ENCODE measurements around the gene OR52K2.
"Not testable (repeated sequence)": the region's sequence is repeated elsewhere in the genome, so short reads cannot be mapped to it uniquely, and the experiment has no call there.

The OR52K2 gene

DNA sequence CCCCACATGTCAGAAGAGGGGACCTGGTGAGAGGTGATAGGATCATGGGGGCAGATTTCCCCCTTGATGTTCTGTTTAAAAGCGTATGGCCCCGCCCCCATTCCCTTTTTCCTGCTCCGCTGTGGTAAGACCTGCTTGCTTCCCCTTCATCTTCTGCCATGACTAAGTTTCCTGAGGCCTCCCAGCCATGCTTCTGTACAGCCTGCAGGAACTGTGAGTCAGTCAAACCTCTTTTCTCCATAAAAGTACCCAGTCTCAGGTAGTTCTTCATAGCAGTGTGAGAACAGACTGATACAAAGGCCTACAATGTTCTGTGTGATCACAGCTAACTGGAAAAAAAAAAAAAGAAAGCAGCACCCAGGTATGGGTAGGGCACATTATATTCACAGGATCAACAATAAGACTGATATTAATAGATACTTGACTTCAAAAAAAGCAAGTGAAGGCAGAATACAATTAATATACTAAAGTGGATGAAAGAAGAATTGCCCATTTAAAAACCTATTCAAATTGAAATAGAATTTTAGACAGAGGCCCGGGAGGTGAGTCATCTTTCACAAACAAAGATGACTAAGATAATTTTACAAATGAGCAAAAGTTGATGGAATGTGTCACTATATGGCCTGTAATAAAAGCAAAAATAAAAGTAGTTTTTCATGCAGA is 31.6 kb downstream of the OR52K2 start:
- no peak for DNase-seq (ENCODE audit: low read depth)

DNA sequence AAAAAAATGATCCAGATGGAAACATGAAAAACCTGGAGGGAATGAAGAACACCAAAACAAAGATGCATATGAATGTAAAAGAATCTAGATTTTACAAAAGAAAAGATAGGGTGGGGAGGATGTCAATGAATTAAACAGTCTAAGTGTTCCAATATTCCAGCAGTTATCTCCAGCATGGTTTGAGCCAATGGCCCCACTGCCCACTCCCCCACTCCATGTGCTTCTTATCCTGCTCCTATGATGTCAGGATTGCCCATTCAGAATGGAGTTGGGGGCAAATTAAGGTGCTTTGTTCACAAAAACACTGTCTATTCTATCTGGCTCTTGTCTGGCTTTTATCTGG is 32.1 kb downstream of the OR52K2 start:
- DNase-seq (ENCODE audit: low read depth) = no peak

DNA sequence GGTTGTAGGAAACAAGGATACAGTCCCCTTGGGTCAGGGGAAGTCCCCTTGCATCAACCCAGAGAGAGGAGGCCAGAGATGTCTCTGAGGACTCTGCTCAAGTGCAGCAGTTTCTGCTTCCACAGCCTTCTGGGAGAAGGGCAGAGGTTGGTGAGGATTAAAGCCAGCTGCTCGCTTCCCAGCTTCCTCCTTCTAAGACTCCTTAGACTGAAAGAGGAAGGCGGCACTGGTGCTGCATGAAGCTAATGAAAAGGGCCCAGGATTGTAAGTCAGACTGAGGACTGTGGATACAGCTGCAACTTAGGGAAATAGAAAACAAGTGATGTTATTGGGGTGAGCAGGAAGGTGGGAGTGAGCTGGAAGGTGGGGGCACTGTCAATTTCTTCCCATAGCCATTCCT is 33.4 kb downstream of the OR52K2 start, which contains the start of gene OR52K1:
OR52K1 (plus strand) TSS at position 202 of the 400 bp plus-strand sequence. CDS start 6,255 bp downstream, outside the sequence.
- DNase-seq (ENCODE audit: low read depth) = no peak

DNA sequence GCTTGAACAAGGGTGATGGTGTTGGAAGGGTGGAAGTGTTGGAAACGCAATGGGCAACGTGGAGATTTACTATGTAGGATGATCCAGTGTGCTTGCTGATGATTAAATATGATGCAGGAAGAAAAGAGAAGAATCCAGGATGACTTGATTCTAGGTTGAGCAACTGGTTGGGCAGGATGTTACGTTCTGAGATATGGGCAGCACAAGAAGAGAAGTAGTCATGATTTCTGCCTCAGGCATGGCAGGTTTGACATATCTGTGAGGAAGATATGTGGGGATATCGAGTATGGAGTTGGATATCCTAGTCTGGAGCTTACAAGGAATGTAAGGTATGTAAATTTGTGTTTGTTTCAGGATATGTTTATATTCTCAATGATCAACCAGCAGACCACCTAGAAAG is 35.2 kb downstream of the OR52K2 start:
- DNase-seq (ENCODE audit: low read depth) = no peak

DNA sequence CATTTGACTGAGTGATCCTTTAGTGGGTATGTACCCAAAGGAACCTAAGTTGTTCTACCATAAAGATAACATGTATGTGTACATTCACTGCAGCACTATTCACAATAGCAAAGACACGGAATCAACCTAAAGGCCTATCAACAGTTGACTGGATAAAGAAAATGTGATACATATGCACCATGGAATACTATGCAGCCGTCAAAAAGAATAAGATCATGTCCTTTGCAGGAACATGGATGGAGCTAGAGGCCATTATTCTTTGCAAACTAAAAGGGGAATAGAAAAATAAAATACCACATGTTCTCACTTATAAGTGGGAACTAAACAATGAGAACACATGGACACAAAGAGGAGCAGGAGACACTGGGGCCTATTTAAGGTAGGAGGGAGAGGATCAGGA is 42.3 kb downstream of the OR52K2 start:
- not testable (repeated sequence) for DNase-seq (ENCODE audit: low read depth)

DNA sequence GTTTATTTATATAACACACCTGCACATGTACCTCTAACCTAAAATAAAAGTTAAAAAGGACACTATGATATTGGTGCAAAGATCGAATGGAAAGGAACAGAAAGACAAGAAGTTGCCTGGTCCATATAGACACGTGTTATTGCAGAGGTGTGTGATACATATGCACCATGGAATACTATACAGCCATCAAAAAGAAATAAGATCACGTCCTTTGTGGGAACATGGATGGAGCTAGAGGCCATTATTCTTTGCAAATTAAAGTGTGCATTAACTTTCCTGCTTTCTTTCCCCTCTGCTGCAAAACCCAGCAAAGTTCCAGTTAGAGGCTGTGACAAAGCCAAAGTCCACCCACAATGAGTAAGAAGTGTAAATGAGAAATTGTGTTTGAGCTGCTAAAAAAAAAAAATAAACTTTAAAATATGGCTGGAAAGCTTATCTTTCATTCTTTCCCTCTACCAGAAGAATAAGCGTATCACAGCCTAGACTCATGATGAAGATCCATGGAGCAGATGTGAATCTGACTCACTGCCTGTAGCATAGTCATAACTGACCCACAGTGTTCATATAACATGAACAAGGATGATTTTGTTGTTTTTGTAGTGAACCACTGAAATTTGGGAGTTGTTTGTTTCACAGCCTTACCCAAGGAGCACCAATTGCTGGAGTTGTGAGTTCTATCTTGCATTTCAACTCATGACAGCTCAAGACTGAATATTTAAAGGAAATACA is 42.9 kb downstream of the OR52K2 start:
- no peak for DNase-seq (ENCODE audit: low read depth)

DNA sequence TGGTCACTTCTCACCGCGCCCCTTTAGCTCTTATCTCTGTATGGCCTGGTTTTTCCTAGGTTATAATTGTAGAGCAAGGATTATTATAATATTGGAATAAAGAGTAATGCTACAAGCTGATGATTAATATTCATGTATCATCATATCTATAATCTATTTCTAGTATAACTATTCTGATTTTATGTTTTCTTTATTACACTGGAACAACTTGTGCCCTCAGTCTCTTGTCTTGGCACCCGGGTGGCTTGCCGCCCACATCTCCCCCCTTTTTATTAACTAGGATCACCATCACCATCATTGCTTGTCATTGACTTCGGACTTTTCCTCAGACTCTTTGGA is 44.4 kb downstream of the OR52K2 start:
- DNase-seq (ENCODE audit: low read depth) = no peak

DNA sequence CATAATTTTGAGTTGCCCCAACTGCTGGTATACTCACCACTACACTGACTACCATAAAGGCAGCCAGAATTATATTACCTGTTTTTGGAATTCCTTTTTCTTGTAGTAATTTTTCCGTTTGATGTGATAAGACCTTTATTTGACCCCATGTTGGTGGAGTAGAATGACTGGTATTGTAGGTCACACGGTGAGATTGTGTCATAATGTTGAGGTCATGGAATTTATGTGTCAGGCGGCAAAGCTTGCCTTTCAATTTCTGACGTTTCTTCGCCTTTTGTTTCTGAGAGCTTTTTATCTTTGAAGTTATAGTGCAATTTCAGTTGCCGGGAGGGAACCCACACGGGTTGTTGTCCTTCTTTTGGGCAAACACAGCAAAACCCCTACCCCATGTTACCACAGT is 46.4 kb downstream of the OR52K2 start:
- no peak for DNase-seq (ENCODE audit: low read depth)

DNA sequence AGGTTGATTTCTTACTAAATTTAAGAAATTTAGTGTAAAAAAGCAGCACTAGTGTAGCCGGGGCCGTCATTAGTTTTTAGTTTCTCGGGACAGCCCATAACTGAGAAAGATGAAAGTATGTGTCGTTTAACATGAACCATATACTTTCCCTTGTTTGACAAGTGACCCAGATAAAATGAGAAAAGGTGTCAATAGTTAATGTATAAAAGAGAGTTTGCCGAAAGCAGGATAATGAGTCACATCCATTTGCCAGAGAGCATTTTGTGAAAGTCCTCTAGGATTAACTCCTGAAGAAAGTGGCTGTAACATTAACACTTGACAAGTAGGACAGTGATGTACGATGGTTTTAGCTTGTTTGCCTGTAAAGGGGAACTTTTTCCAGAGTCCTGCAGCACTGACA is 46.9 kb downstream of the OR52K2 start:
- DNase-seq (ENCODE audit: low read depth) = no peak

DNA sequence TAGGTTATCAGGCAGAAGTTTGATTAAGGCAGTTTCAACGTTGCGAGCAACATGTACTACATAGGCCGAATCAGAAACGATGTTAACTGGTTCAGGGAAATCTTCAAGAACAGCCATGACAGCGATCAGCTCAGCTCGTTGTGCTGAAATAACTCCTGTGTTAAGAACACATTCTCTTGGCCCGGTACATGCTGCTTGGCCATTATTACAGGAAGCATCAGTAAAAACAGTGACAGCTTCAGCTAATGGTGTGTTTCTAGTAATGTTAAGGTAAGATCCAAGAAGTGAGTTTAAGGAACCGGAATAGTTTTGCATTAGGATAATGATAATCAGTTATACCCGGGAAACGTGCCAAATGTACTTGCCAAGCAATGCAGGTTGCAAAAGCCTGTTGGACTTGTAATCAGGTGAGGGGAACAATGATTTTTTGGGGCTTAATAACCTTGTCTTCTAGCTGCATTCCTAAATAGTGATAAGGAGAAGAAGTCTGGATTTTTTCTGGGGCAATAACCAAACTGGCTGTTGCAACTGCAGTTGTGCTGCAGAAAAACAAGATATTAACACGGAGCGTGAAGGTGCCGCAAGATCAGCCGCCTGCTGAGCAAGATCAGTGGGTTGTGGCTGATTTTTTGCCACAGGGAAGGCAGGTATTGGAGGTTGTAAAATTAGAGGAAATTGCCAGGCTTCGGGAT is 47.6 kb downstream of the OR52K2 start:
- DNase-seq (ENCODE audit: low read depth) = no peak

Measured in stimulated activated CD8-positive, alpha-beta memory T cell treated with anti-CD3 and anti-CD28 coated beads, Interleukin-15, amount 100 ng/mL, for 1 hour (primary cell).